Ishikawa (cell line): ENCODE data around the gene DLX2.

Source experiments
- CEBPB ChIP-seq: IDR thresholded peaks from 2 replicates; pipeline ENCODE4 v1.6.1; 2012
- CREB1 ChIP-seq: IDR thresholded peaks from 2 replicates; pipeline ENCODE4 v1.6.1; 2012; ENCODE audit warnings: low read depth
- EGR1 ChIP-seq: IDR thresholded peaks from 2 replicates; pipeline ENCODE4 v1.6.1; 2012
- EP300 ChIP-seq: IDR thresholded peaks from 2 replicates; pipeline ENCODE4 v1.6.1; 2012; ENCODE audit warnings: borderline replicate concordance
- FOXM1 ChIP-seq: IDR thresholded peaks from 2 replicates; pipeline ENCODE4 v1.6.1; 2012; ENCODE audit warnings: low read depth, borderline replicate concordance
- MAX ChIP-seq: IDR thresholded peaks from 2 replicates; pipeline ENCODE4 v1.6.1; 2012
- NFIC ChIP-seq: IDR thresholded peaks from 2 replicates; pipeline ENCODE4 v1.6.1; 2012
- RAD21 ChIP-seq: IDR thresholded peaks from 2 replicates; pipeline ENCODE4 v1.6.1; 2012; ENCODE audit warnings: low read depth
- REST ChIP-seq: IDR thresholded peaks from 2 replicates; pipeline ENCODE4 v1.6.1; 2012; ENCODE audit warnings: low read depth, mild to moderate bottlenecking
- TAF1 ChIP-seq: IDR thresholded peaks from 2 replicates; pipeline ENCODE4 v1.6.1; 2012; ENCODE audit warnings: low read depth, mild to moderate bottlenecking
- TCF12 ChIP-seq: IDR thresholded peaks from 2 replicates; pipeline ENCODE4 v1.6.1; 2012; ENCODE audit warnings: low read depth
- TEAD4 ChIP-seq: IDR thresholded peaks from 2 replicates; pipeline ENCODE4 v1.6.1; 2012
- USF1 ChIP-seq: IDR thresholded peaks from 2 replicates; pipeline ENCODE4 v1.6.1; 2012
- YY1 ChIP-seq: IDR thresholded peaks from 2 replicates; pipeline ENCODE4 v1.6.1; 2012; ENCODE audit warnings: low read depth
- ZBTB7A ChIP-seq: IDR thresholded peaks from 2 replicates; pipeline ENCODE4 v1.6.1; 2012; ENCODE audit warnings: low read depth

DLX2 gene

GRCh38 chr2:172094294-172095145 lies 8.2 kb downstream of the DLX2 start:
- TF ChIP-seq CEBPB (no peak), ZBTB7A (0 out of 2 replicates have a peak, but pooled peaks have one; percentile 41), TCF12 (no peak), EP300 (0 out of 2 replicates have a peak, but pooled peaks have one; percentile 6)

DNA sequence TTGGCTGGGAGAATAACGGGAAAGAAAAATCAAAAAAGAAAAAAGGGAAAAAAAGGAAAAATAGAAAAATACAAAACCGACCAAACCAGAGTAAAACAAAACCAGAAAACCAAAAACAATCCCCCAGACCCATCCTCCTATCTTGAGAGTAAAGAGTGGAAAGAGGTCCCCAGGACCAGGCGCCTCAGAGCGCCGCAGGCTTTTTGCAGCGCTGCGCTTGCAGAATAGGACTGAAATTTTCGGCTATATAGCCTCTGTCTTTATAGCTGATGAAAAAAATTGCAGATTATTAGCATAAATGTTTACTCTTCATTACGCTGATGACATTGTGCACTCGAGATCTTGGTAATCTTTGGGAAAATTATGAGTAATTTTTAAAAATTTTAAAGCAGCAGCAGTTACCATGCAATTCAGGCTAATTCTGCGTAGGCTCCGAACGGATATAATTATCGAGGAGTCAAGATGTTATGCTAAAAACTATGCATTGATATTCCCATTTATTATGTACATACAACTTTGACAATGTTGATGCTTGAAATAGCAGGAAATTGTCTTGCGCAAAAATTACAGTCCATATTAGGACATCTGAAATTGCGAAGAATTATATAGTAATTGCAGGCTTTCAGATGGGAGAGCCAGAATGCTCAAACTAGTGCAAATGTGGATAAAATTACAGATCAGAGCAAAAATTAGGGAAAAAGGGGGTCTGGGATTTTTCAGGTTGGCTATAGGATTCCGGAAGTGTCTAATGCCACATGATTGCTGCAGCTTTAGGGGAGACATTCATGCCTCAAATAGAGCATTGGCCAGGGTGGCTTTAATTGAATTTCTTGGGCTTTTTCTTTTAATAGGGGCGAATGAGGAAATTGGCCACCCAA lies 9.0 kb downstream of the DLX2 start:
- peak; percentile 27; the same call in 1 of the 2 replicates for TF ChIP-seq CEBPB
- no peak for TF ChIP-seq YY1
- TF ChIP-seq USF1 = no peak
- TF ChIP-seq TCF12 = no peak

DNA sequence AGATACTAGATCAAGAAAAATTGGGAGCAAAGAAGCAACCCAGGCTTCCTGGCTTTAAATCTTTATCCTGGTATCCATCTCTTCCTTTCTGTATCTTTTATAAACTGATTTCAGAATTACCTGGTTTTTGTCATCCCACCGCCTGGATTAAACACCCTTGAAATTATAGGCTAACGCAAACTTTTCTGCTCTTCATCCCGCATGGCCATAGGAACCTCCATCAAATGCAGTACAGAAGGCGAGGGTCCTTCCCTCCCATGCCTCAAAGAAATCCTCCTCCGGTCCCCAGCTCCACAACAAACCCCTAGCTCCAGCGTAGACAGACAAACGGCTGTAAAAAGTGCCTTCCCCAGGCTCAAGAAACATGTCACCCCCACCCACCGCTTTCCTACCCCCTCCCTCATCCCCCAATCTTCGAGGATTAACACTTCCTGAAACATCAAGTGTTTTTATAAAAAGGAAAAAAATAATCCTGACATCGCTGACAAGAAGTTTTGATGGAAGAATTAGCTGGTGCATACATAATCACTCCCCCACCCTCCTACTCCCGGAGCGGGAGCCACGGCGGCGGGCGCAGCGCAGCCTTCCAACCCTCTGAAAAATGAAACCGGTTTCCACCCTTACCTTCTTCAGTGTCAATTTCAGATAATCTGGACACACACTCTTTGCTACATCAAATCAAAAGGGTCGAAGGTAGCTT lies 9.8 kb downstream of the DLX2 start:
- no peak for TF ChIP-seq USF1
- TF ChIP-seq FOXM1 = no peak
- TF ChIP-seq ZBTB7A = no peak
- no peak for TF ChIP-seq CREB1
- no peak for TF ChIP-seq TEAD4
- TF ChIP-seq EP300 = no peak
- TF ChIP-seq YY1 = no peak
- TF ChIP-seq TCF12 = no peak
- no peak for TF ChIP-seq EGR1
- TF ChIP-seq CEBPB = no peak
- no peak for TF ChIP-seq NFIC
- TF ChIP-seq TAF1 = no peak

GRCh38 chr2:172091761-172092566 lies 10.7 kb downstream of the DLX2 start:
- TF ChIP-seq USF1 (no peak), MAX (no peak), EGR1 (no peak), TCF12 (no peak), YY1 (no peak), EP300 (no peak), FOXM1 (no peak), ZBTB7A (no peak), RAD21 (no peak), NFIC (no peak), REST (no peak)

GRCh38 chr2:172091000-172091641 lies 11.6 kb downstream of the DLX2 start:
- TF ChIP-seq FOXM1 (no peak), EGR1 (no peak), USF1 (no peak), YY1 (no peak)
